ENCODE results near the gene HOXB8.
A peak's percentile ranks its signal among the peaks of the same experiment; 100 is the strongest.

HOXB8 gene

DNA sequence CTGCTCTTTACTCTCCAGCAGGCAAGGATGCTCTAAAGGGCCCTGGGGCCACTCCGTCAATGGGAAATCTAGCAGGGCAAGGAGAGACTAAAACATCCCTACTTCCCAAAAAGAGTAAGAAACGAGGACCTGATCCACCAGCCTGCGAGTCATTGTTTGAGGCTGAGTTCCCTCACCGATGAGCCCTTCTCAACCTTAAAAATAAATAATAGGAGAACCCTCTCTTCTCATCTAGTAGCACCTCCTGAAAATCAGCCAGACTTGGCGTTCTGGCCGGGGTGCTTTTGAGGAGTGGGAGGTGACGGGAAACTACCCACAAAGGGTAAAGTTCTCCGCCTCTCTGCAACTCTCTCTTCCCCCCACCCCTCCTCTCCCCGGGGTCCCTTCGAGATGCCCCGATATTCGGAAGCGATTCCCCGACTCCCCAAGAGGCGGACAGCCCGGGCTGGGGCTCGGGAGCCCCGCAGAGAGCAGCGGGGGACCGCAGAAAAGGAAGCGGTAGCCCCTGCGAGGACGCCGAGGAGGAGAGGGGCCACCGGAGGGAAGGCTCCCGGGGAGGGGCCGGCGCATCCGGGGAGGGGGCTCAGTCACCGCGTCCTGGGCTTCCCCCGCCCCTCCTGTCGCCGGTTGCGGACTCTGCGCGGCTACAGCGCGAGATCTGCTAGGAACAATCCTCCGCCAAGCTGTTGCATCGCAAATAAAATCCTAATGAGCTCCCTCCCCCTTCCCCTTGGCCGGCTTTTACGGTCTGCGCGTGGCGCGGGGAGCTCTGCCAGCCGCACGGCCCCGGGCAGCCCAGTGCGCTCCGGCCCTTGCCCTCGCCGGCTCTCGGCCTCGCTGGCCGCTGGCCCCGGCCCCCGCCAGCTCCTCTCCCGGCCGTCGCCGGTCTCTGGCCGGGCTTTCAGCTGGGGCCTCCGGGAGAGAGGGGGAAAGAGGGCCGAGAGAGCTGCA lies 9.7 kb upstream of the HOXB8 start:
- no peak for DNase-seq (ENCODE audit: low spot score)

DNA sequence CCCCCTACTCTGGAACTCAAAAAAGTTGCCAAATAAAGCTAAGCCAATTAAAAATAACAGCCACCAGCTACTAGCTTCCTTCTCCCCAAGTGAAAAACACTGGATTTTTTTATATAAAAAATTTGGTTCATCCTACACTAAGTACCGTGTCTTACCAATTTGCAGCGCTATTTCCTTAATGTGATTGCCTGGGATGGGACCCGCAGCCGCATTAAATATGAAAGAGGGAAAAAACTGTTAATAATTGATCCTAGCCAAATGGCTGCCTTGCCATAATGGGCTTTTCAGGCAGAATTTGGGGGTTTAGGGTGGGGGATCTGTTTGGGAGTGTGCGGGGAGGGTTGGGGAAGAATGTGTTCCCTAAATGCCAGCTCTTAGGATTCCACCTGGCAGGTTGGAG lies 9.0 kb upstream of the HOXB8 start:
- DNase-seq (ENCODE audit: low spot score), result no peak

DNA sequence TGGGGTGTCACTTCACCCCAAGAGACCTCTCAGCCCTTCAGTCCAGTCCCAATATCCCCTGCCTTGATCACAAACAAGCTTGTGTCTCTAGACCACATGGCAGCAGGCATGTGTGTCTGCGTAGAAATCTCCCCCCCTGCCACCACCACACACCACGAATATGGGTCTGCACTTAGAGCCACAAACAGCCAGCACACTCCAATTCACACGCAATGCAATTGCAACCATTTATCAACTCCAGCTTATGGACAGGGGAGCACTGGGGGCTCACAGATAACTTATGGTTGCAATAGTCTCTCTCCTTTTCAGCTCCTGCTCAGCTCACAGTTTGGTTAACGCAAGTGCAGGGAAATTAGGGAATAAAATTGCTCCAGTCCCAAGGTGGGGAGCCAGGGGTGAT lies 8.5 kb upstream of the HOXB8 start:
- DNase-seq (ENCODE audit: low spot score), result no peak

DNA sequence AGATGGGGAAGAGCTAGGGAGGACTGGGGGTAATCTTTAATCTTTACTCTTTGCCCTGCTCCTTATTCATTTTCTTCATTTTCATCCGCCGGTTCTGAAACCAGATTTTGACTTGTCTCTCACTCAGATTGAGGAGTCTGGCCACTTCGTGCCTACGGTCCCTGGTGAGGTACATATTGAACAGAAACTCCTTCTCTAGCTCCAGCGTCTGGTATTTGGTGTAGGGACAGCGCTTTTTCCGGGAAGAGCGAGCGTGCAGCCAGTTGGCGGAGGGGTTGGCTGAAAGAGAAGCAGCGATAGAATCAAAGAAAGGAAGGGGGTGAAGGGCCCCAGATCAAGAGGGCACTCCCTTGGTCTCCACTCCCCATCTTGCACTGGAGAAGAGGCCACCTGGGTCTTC lies 7.8 kb upstream of the HOXB8 start:
- no peak for DNase-seq (ENCODE audit: low spot score)

DNA sequence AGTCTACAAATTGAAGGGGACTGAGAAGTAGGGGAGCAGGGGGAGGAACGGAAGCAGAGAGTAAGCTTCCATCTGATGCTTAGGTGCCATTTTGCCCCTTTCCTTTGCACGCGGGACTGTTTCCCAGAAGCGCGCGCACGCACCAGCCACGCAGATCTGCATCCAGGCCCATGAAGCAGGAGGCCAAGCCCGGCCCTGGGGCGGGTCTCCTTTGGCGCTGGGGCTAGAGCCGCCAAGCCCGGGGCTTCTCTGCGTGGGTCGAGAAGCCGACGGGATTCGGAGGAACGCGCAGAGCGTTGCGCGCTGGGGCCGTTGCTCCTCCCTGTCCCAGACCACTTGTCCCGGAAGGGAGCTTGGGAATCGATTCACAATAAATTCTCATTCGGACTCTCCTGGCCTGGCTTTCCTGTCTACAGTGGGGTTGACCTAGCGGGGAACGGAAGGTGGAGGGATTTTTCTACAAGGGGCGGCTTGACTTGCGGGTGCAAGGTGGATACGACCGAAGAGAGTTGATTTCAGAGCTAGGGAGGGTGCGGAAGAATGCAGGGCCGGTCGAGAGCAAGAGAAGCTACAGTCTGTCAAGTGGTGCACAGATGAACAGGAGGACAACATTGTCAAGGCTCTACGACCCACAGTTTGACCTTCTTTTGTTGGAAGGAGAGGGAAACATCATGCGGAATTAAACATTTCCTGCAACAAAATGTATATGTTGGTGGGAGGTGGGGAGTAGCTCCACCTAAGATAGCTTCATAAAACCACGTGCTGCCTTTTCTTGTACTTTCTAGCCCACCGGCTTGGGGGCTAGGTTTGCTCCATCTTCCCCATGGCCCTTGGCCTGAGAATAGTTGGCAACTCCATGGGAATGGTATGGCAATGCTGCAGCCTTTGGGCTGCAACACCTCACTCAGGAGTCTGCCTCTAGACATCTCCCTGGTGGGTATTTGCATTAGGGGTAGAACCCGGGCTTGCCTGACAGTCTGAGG lies 6.6 kb upstream of the HOXB8 start:
- no peak for DNase-seq (ENCODE audit: low spot score)

DNA sequence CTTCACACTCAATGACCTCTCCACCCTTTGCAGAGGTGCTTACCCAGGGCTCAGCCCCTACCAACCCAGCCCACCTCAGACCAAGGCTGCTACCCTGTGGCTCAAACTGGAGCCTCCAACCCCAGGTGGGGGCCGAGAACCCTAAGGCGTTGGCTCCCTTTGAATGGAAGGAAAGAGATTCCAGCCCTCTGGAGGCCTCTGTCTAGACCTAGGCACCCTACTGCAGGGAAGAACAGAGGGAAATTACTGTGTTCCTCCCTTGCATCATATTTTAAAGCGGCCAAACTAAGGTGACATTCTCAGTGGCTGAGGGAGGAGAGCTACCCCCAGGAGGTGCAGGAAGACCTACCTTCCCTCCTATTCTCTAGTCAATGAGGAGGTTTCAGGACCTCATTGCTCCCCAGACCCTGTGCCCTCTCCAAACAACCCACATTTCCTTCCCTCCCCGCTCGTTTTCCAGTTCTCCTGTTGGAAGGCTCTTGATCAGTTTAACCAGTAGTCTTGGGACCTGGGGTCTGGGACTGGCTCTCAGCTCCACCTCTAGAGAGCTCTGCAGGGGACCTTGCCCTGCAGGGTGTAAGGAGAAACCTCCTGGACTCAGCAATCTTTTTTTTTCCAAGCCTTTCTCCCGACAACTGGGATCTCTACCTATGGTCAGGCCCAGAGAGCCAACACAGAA lies 5.5 kb upstream of the HOXB8 start:
- no peak for DNase-seq (ENCODE audit: low spot score)

DNA sequence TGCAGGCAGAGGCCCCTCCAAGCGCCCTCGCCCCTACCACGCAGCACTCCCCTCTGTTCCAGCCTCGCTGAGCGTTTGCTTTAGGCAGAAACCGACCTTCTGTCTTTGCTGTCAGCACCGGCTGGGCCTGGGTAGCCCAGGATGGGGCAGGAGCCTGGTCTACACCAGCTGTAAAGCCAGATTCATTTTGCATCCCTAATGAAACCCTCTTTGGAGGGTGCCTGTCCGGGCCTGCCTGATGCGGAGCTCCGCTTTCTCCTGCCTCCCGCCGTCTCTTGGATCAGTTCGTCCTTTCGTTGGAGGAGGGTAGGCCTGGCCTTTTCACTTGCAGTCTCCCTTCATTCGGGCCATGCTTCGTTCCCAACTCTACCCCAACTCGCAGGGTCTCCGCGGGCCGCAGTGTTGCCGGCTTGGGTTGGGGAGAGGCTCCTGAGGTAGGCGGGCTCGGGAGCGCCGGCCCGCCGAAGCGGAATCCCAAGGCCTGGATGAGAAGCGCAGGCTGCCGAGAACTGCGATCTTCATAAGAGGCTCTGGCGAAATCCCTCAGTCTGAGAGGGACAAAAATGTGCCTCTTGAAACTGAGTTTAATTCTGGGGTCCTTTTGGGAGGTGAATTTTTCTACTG lies 4.8 kb upstream of the HOXB8 start:
- DNase-seq (ENCODE audit: low spot score), result no peak

DNA sequence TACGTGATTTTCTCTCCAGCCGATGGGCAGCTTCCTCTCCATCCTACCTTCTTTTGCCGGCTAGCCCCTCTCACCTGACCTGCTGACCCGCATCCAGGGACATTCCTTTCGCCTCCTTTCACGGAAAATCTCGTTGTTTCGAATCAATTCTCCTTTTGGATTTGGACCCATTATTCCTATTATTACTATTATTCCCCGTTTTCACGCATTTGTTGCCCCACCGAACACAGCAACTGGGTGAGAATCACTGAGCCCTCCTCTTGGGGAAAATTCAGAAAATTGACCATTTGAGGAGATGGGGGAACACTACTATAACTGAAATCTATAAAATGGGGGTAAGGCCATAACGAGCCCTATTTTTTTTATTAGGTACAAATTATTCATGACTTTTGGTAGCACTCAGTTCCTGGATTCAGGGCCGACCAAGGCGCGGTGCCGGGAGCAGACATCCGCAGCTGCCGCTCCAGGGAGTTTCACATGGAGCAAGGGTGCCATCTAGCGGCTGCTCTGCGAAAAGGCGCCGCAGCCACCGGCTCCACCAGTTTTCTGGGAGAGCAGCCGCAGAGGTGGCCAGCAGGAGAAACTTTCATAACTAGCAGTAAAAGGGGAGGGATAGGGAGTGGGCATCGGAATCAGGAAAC lies 3.3 kb upstream of the HOXB8 start:
- DNase-seq (ENCODE audit: low spot score), result peak; percentile 97

DNA sequence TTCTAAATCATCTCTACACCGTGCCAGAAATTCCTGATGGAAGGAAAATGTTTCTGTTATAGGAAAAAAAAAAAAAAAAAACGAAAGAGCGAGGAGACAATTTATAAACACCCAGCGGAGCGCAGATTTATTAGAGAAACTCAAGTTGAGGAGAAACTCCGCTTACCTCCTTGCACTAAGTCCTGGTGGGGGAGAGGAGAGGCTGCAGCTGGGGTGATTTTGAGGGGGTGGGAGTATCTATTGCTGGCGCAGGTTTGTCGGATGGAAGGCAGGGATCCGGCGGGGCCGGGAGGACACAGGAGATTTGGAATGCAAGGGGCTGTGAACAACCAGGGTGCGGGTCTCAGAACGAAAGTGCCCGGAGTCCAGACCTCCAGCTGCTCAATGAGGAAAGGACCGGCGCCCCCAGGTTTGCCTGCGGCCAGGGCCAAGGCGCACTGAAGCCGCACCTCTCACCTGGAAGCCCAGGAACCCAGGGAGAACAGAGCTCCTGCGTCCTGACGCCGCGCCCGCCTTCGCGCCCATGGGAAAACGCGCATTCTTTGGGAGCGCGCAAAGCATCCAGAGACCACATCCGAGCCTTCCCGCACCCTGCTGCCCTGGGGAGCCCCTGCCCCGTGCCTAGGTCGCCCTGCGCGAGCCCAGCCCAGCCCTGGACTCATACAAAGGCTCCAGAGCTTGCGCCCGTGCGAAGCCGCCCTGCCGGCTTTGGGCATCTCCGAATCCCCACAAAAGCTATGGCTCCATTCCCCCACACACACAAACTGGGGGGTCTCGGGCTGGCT lies 2.6 kb upstream of the HOXB8 start:
- DNase-seq (ENCODE audit: low spot score), result no peak

DNA sequence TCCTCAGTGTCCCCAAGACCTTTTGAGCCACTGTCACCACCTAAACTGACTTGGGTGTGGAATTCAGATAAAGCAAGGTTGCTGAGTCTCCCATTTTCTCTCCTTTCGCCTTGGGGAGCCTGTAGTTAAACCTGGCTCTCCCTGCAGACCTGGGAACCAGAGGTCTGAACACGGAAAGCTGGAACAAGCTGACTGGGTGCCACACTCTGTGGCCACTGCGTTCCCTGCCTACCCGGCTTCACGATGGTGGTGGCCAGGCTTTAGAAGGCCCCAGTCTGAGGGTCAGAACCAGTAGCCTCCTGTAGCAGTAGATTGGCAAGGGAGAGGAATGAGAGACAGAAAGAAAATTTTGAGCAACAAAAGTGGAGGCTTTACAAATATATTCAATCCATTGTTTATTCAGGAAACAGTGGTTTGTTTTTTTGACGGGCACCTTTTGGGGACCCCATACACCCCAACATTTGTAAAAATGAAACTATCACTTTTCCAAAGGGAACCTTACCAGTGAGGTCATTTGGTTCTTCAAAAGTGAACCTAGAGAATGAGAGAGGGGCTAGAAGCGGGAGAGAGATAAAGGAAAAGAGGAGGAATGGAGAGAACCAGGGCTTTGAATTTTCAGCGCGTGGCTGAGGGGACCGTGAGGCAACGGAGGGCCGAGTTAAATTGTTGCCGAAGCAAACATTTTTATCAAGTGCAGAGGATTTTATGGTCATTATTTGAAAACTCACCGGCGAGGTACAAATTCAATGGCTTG lies 1.8 kb upstream of the HOXB8 start:
- DNase-seq (ENCODE audit: low spot score), result no peak

DNA sequence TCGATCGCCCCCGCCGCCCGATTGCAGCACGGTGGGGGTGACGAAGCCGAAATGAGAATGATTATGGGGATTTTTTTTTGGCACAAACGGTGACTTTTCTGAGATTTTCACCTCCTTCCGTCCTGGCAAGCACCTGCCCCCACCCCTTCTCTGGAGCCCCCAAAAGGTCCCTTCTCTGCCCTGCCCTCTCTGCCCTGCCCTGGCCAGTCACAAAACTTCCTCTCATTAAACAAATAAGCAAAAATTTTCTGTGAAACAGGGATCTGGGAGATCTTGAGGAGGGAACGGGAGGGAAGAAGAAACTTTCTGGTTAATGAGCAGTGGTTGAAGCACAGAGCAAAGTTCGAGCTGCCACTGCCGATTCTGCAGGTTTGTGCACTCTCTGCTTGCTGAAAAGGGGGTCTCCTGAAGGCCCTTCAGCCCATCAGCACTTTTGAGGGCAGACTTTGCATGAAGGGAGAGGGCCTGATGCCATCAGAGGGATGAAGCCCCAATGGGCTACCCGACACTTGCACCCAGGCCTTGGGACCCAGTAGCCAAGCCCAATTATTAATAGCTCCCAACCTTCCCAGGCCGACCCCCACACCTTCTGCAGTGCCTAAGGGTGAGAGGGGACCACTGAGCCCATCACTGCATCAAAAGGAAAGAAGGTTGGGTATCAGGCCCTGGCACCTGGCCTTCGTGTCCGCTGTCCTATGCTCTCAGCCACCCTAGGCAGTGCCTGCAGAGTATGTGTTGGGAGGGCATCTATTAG lies 1.0 kb upstream of the HOXB8 start:
- DNase-seq (ENCODE audit: low spot score), result no peak

DNA sequence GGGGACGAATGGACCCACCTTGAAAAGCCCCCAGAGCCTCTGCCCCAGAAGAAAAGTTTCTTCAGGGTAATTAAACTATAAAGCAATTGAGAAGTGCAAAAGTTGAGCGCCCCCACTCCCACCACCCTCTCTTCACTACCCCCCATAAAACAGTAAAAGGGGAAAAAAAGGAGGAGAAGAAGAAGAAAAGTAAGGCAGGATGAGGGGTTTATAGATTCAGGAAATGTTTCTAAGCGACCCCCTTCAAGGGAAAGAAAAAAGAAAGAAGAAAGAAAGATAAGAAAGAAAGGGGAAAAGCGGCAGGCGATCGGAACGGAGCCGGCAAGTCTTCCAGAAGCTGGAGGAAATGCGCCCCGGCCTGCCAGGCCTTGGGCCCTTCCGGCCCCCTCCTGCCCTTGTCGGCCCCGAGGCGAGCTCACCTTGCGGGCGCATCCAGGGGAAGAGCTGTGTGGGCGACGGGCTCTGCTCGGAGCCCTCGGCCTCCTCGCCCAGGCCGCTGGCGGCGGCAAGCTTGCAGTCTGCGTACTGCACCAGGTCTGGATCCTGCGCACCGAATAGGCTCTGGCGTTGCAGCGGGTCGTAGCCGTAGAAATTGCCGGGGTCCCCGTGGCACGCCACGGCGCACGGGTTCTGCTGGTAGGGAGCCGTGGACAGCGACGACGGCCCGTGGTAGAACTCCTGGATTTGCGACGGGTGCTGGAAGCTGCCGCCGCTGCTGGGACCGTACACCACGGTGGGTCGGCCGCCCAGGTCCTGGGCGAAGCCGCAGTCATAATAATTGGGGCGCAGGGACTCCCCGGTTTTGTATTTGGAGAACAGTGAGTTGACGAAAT lies 1.0 kb downstream of the HOXB8 start:
- no peak for DNase-seq (ENCODE audit: low spot score)

DNA sequence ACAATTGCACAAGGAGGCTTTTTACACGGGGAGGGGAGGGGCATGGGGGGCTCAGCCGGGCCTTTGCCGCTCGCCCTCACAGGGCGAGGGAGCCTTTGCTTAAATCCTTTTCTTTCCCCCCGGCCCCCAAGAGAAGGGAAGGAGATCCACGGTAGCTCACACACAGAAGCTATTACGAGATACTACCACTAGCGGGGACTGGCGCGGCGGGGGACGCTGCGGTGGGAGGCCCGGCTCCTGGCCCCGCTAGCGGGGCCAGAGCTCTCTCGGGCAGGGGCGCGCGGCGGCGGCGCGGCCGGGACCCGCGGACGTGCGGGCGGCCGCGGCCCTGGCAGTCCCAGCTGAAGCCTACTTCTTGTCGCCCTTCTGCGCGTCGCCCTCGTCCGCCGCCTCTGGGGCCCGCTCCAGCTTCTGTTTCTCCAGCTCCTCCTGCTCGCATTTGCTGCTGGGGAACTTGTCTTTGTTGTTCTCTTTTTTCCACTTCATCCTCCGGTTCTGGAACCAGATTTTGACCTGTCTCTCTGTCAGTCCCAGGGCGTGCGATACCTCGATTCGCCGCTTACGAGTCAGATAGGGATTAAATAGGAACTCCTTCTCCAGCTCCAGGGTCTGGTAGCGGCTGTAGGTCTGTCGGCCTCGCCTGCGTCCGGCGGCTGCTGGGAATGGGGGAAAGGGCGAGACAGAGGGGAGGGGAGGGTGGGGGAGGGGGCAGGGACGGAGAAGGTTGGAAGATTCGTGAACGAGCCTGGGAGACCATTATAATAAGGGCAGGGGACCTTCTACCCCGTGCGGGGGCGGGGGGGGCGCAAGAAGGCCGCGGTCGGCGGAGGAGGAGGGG lies 2.0 kb downstream of the HOXB8 start:
- DNase-seq (ENCODE audit: low spot score), result no peak

DNA sequence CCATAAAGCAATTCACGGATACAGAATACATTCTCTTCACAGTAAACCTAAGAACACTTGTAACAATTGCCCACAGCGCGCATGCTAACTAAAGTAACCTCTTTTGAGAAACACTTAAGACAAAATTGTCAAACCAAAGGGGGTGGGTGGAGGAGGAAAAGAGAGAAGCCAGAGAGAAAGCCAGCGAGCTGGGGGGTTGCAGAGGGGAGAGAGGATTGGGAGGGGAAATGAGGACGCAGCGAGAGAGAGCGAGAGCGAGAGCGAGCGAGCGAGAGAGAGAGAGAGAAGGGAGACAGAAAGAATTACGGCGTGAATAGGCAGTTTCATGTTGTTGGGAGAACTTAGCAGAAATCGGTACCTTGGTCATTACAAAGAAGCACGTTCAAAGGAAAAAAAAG lies 2.6 kb downstream of the HOXB8 start:
- DNase-seq (ENCODE audit: low spot score), result no peak

DNA sequence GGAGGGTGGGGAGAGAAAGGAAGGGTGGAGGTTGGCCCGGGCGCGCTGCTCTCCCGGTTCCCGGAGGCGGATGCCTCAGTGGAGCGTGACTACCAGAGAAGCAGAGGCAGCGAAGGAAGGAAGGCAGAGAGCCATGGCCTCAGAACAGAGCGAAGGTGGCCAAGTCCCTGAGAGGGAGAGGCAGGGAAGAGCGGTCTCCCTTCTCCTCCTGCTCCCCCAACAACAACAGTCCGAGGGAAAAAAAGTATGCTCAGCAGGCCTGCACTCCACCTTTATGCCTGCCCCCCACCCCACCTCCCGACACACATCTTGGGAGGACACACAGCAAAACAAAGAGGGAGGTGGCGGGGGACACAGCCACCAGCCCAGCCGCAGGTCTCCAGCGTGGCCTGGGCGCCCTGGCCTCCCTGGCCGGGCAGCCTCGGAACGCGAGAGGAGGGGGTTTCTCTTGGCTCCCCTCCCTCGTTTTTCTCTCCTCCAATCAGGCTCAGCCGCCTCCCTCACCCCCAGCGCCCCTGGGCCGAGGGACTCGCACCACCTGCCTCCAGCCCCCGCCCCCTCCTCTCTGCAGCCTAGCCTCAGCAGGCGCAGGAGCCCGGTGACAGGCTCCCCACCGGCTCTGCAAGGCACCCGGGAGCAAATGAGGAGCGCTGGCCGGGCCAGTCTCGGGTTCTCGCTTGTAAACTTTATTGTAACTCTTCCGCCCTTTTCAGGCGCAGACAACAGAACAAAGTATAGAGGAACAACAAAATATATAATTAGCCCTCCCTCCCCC lies 3.2 kb downstream of the HOXB8 start:
- DNase-seq (ENCODE audit: low spot score), result no peak

DNA sequence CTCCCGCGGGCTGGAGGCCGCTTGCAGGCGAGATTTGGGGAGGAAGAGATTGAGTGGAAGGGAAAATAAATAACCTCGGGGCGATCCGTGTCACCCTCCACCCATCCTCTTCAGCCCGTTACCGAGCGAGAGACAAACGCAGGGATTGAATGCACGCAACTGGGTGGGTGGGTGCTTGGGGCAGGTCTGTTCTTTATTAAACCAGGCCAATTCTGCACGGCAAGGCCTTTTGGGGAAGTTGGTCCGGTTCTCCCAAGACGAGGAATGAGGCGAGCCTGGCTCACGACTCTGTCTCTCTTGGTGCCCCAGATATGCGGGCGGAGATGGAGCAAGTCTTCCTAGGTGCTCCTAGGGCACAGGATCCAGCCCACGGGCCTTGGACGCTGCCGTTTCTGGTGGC lies 3.9 kb downstream of the HOXB8 start:
- no peak for DNase-seq (ENCODE audit: low spot score)
